ENCODE results near the gene GSAP.

GRCh38 chr7:77326131-77326530, 90.0 kb downstream of the GSAP start:
- TF ChIP-seq POLR2AphosphoS5 (IDR thresholded peaks at IDR 0.05; ENCODE audit: low read depth, low read length): no peak
- TF ChIP-seq POLR2A (IDR thresholded peaks at IDR 0.05; ENCODE audit: low read depth, low read length): no peak
